ENCODE results near the gene GPBAR1.

DNA sequence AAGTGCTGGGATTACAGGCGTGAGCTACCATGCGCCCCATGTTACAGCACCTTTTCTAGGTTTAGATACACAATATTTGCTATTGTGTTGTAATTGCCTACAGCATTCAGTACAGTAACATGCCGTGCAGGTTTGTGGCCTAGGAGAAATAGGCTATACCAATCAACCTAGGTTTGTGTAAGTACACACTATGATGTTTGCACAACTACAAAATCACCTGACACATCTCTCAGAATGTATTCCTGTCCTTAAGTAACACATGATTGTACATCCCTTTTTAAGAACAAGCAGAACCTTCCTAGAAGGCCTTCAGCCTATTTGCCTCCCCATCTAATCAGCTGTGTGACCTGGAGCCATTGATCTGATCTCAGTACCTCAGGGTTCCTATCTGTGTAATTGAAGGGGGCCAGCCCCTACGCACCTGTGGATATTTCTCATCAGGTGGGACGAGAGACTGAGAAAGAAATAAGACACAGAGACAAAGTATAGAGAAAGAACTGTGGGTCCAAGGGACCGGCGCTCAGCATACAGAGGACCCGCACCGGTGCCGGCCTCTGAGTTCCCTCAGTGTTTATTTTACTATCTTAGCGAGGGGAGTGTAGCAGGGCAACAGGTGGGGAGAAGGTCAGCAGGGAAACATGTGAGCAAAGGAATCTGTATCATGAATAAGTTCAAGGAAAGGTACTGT lies 50.2 kb downstream of the GPBAR1 start:
- TF ChIP-seq, protein P1, sequence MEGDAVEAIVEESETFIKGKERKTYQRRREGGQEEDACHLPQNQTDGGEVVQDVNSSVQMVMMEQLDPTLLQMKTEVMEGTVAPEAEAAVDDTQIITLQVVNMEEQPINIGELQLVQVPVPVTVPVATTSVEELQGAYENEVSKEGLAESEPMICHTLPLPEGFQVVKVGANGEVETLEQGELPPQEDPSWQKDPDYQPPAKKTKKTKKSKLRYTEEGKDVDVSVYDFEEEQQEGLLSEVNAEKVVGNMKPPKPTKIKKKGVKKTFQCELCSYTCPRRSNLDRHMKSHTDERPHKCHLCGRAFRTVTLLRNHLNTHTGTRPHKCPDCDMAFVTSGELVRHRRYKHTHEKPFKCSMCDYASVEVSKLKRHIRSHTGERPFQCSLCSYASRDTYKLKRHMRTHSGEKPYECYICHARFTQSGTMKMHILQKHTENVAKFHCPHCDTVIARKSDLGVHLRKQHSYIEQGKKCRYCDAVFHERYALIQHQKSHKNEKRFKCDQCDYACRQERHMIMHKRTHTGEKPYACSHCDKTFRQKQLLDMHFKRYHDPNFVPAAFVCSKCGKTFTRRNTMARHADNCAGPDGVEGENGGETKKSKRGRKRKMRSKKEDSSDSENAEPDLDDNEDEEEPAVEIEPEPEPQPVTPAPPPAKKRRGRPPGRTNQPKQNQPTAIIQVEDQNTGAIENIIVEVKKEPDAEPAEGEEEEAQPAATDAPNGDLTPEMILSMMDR (IDR thresholded peaks at IDR 0.05), result no peak
- TF ChIP-seq POLR2A (IDR thresholded peaks at IDR 0.05), result no peak

All from body of pancreas (tissue), 4 donors.